Osteoblast (primary cell): ENCODE data around the gene HAUS3. TPM values are rescaled to one million over a fixed set of nuclear protein-coding genes. Genes with fewer than 3 reads are reported as not detected.

ENCODE experiments used
- DNase-seq: peaks from one replicate; pipeline ENCODE4 v3.0.0; 2011; ENCODE audit warnings: low spot score, mixed read lengths; ENCODE audit not compliant: insufficient read length; ENCODE audit errors: missing footprints
- H2AFZ ChIP-seq: 2 replicates; pipeline ENCODE4 v1.6.0; 2011; ENCODE audit warnings: mild to moderate bottlenecking, low read length
- H3K27ac ChIP-seq: 2 replicates; pipeline ENCODE4 v1.5.1; 2011; ENCODE audit warnings: mild to moderate bottlenecking, low read depth, low read length, moderate library complexity
- H3K27me3 ChIP-seq: 2 replicates; pipeline ENCODE4 v1.6.0; 2012; ENCODE audit warnings: mild to moderate bottlenecking, control low read depth, inconsistent platforms, low read length, moderate library complexity; ENCODE audit not compliant: insufficient read depth
- H3K36me3 ChIP-seq: 2 replicates; pipeline ENCODE4 v1.5.1; 2011; ENCODE audit warnings: mild to moderate bottlenecking, low read length, control low read depth, moderate library complexity; ENCODE audit not compliant: insufficient read depth
- H3K4me1 ChIP-seq: 2 replicates; pipeline ENCODE4 v1.5.1; 2011; ENCODE audit warnings: mild to moderate bottlenecking, low read length, control low read depth, moderate library complexity; ENCODE audit not compliant: insufficient read depth
- H3K4me2 ChIP-seq: 2 replicates; pipeline ENCODE4 v1.6.0; 2011; ENCODE audit warnings: mild to moderate bottlenecking, low read length; ENCODE audit not compliant: insufficient read depth
- H3K4me3 ChIP-seq: fragments of 200-600 bp; sonication (generic); 3 replicates; pipeline ENCODE4 v1.5.1; 2012; ENCODE audit warnings: mild to moderate bottlenecking, low read length, inconsistent platforms; ENCODE audit not compliant: insufficient read depth
- H3K79me2 ChIP-seq: 2 replicates; pipeline ENCODE4 v1.6.0; 2012; ENCODE audit warnings: mild to moderate bottlenecking, low read length, control low read depth, inconsistent platforms; ENCODE audit not compliant: insufficient read depth
- H3K9me3 ChIP-seq: 2 replicates; pipeline ENCODE4 v1.5.1; 2011; ENCODE audit warnings: low read depth, low read length, control low read depth
- H4K20me1 ChIP-seq: 2 replicates; pipeline ENCODE4 v1.6.0; 2012; ENCODE audit warnings: mild to moderate bottlenecking, low read length, control low read depth; ENCODE audit not compliant: insufficient read depth
- small RNA-seq: library from RNA; depleted of rRNA; stranded (forward); fragments of <200 nt; gene quantifications from one replicate; pipeline ENCODE3, GENCODE V24; 2012
- total RNA-seq: library from RNA; depleted of rRNA; stranded (reverse); fragments of >200 nt; gene quantifications from 2 replicates; pipeline ENCODE4 v1.2.3, GENCODE V29; 2012
- TF ChIP-seq, protein P1 (sequence below): IDR thresholded peaks from 2 replicates; pipeline ENCODE4 v1.5.1; 2011; ENCODE audit warnings: mild to moderate bottlenecking, low read depth, low read length, moderate library complexity; ENCODE audit errors: extremely low read depth

Gene HAUS3
- total RNA-seq, 1 donor: 8.7 TPM

- Histone ChIP-seq H3K79me2 (no peaks in the 10 kb centered on the region), H4K20me1 (no peaks in the 10 kb centered on the region), H3K27me3 (no peaks in the 10 kb centered on the region), H2AFZ (no peak overlapping the region), H3K27ac (no peak overlapping the region), H3K4me2 (no peak overlapping the region), H3K4me1 (no peaks in the 10 kb centered on the region), H3K9me3 (no peaks in the 10 kb centered on the region), H3K36me3 (no peaks in the 10 kb centered on the region), H3K4me3 (no peak overlapping the region)
- DNase-seq: no peak
- TF ChIP-seq, protein P1, sequence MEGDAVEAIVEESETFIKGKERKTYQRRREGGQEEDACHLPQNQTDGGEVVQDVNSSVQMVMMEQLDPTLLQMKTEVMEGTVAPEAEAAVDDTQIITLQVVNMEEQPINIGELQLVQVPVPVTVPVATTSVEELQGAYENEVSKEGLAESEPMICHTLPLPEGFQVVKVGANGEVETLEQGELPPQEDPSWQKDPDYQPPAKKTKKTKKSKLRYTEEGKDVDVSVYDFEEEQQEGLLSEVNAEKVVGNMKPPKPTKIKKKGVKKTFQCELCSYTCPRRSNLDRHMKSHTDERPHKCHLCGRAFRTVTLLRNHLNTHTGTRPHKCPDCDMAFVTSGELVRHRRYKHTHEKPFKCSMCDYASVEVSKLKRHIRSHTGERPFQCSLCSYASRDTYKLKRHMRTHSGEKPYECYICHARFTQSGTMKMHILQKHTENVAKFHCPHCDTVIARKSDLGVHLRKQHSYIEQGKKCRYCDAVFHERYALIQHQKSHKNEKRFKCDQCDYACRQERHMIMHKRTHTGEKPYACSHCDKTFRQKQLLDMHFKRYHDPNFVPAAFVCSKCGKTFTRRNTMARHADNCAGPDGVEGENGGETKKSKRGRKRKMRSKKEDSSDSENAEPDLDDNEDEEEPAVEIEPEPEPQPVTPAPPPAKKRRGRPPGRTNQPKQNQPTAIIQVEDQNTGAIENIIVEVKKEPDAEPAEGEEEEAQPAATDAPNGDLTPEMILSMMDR: no peak
Observed at GRCh38 chr4:2179717-2180116, 62.2 kb downstream of the HAUS3 start.

- H3K9me3 ChIP-seq: no peaks in the 10 kb centered on the region
- no peak overlapping the region for H3K4me2 ChIP-seq
- H4K20me1 ChIP-seq: no peaks in the 10 kb centered on the region
- H3K79me2 ChIP-seq: no peaks in the 10 kb centered on the region
- no peaks in the 10 kb centered on the region for H3K27me3 ChIP-seq
- H3K4me1 ChIP-seq: no peaks in the 10 kb centered on the region
- TF ChIP-seq, protein P1: no peak
- no peak overlapping the region for H2AFZ ChIP-seq
- no peak for DNase-seq
- H3K4me3 ChIP-seq: no peak overlapping the region
- no peak overlapping the region for H3K27ac ChIP-seq
- H3K36me3 ChIP-seq: no peaks in the 10 kb centered on the region
Observed at GRCh38 chr4:2178986-2179385, 62.9 kb downstream of the HAUS3 start.

Small RNAs within 50 kb of the gene (small RNA-seq; reads per million reads assigned to genes)
- not detected for gene COX6B1P5

Other genes starting within 250 kb of the HAUS3 start
- 19.2 and 19.9 TPM in 2 replicates for gene NELFA, start 233.1 kb downstream of the HAUS3 start, total RNA-seq
- gene NAT8L, start 182.8 kb downstream of the HAUS3 start, total RNA-seq: under 0.01 TPM in 2 replicates
- gene POLN, start within 50 bp of the HAUS3 start, total RNA-seq: 2.9 and 4.1 TPM in 2 replicates
- 53.3 and 56.8 TPM in 2 replicates for gene MXD4, start 20.0 kb upstream of the HAUS3 start, total RNA-seq
- gene ZFYVE28, start 176.5 kb upstream of the HAUS3 start, total RNA-seq: 9.7 and 10.5 TPM in 2 replicates
- gene CFAP99, start 176.8 kb upstream of the HAUS3 start, total RNA-seq: under 0.01 TPM in 2 replicates
- gene RNF4, start 227.0 kb upstream of the HAUS3 start, total RNA-seq: 68.8 and 76.0 TPM in 2 replicates